H9 (cell line): ENCODE data around the gene MSH4. TPM values are rescaled to one million over a fixed set of nuclear protein-coding genes. Genes with fewer than 3 reads are reported as not detected.

Experiments used
- DNase-seq: peaks from one replicate; pipeline ENCODE4 v3.0.0-alpha.2; 2017
- H2AFZ ChIP-seq: one replicate; pipeline ENCODE4 v1.6.1; 2013; ENCODE audit warnings: mild to moderate bottlenecking, low read length, control low read depth, moderate library complexity
- H2AK5ac ChIP-seq: 2 replicates; pipeline ENCODE4 v1.6.1; 2013; ENCODE audit warnings: low read length, control low read depth, mixed read lengths; ENCODE audit not compliant: insufficient read length
- H2BK120ac ChIP-seq: one replicate; pipeline ENCODE4 v1.6.1; 2013; ENCODE audit warnings: low read depth, mild to moderate bottlenecking, low read length, control low read depth, inconsistent platforms; ENCODE audit not compliant: poor library complexity, severe bottlenecking
- H2BK12ac ChIP-seq: 2 replicates; pipeline ENCODE4 v1.6.1; 2013; ENCODE audit warnings: low read length, control low read depth, mixed read lengths, low read depth; ENCODE audit not compliant: insufficient read length
- H2BK15ac ChIP-seq: 2 replicates; pipeline ENCODE4 v1.6.1; 2013; ENCODE audit warnings: low read depth, low read length, control low read depth
- H2BK20ac ChIP-seq: one replicate; pipeline ENCODE4 v1.6.1; 2013; ENCODE audit warnings: low read depth, mild to moderate bottlenecking, low read length, control low read depth, inconsistent platforms; ENCODE audit not compliant: poor library complexity, severe bottlenecking
- H2BK5ac ChIP-seq: 2 replicates; pipeline ENCODE4 v1.6.1; 2013; ENCODE audit warnings: low read length, control low read depth, mixed read lengths; ENCODE audit not compliant: insufficient read length
- H3K14ac ChIP-seq: 2 replicates; pipeline ENCODE4 v1.6.1; 2013; ENCODE audit warnings: low read length, control low read depth; ENCODE audit not compliant: insufficient read depth
- H3K18ac ChIP-seq: 2 replicates; pipeline ENCODE4 v1.6.1; 2013; ENCODE audit warnings: low read depth, mild to moderate bottlenecking, mixed read lengths, low read length, control low read depth; ENCODE audit not compliant: insufficient read length
- H3K23ac ChIP-seq: 2 replicates; pipeline ENCODE4 v1.6.1; 2013; ENCODE audit warnings: low read length, control low read depth, mixed read lengths, low read depth; ENCODE audit not compliant: insufficient read length
- H3K23me2 ChIP-seq: 2 replicates; pipeline ENCODE4 v1.6.1; 2013; ENCODE audit warnings: low read depth, mild to moderate bottlenecking, mixed read lengths, low read length, control low read depth; ENCODE audit not compliant: insufficient read length, poor library complexity, severe bottlenecking
- H3K27ac ChIP-seq: 2 replicates; pipeline ENCODE4 v1.5.1; 2013; ENCODE audit warnings: low read length, control low read depth, mixed read lengths, low read depth; ENCODE audit not compliant: insufficient read length
- H3K27me3 ChIP-seq: 2 replicates; pipeline ENCODE4 v1.6.1; 2013; ENCODE audit warnings: low read length, control low read depth, inconsistent platforms; ENCODE audit not compliant: insufficient read depth
- H3K4ac ChIP-seq: 2 replicates; pipeline ENCODE4 v1.6.1; 2013; ENCODE audit warnings: low read depth, mild to moderate bottlenecking, control low read depth, inconsistent platforms, low read length, moderate library complexity
- H3K4me1 ChIP-seq: 2 replicates; pipeline ENCODE4 v1.6.1; 2013; ENCODE audit warnings: low read length, control low read depth, inconsistent platforms; ENCODE audit not compliant: insufficient read depth
- H3K4me2 ChIP-seq: 2 replicates; pipeline ENCODE4 v1.6.1; 2013; ENCODE audit warnings: low read length, control low read depth, mixed read lengths; ENCODE audit not compliant: insufficient read length, insufficient read depth
- H3K56ac ChIP-seq: 2 replicates; pipeline ENCODE4 v1.6.1; 2013; ENCODE audit warnings: low read depth, mild to moderate bottlenecking, mixed read lengths, low read length, control low read depth; ENCODE audit not compliant: insufficient read length
- H3K79me1 ChIP-seq: 2 replicates; pipeline ENCODE4 v1.6.1; 2013; ENCODE audit warnings: low read depth, mild to moderate bottlenecking, moderate library complexity, low read length, control low read depth, inconsistent platforms; ENCODE audit not compliant: insufficient read depth, poor library complexity, severe bottlenecking
- H3K79me2 ChIP-seq: 2 replicates; pipeline ENCODE4 v1.6.1; 2013; ENCODE audit warnings: low read length, control low read depth, inconsistent platforms; ENCODE audit not compliant: insufficient read depth
- H3K9ac ChIP-seq: 2 replicates; pipeline ENCODE4 v1.6.1; 2013; ENCODE audit warnings: low read length, control low read depth, mixed read lengths; ENCODE audit not compliant: insufficient read length; ENCODE audit errors: extremely low read depth
- H3K9me3 ChIP-seq: one replicate; pipeline ENCODE4 v1.6.1; 2013; ENCODE audit warnings: low read depth, low read length, inconsistent platforms; ENCODE audit not compliant: control insufficient read depth
- H3T11ph ChIP-seq: one replicate; pipeline ENCODE4 v1.6.1; 2013; ENCODE audit warnings: mild to moderate bottlenecking, low read length, control low read depth, inconsistent platforms
- H4K20me1 ChIP-seq: one replicate; pipeline ENCODE4 v1.6.1; 2013; ENCODE audit not compliant: control insufficient read depth, insufficient read length, insufficient read depth
- H4K5ac ChIP-seq: 2 replicates; pipeline ENCODE4 v1.6.1; 2013; ENCODE audit warnings: low read depth, mild to moderate bottlenecking, mixed read lengths, low read length, control low read depth; ENCODE audit not compliant: insufficient read length
- H4K8ac ChIP-seq: replicated peaks from 2 replicates; pipeline ENCODE4 v1.6.1; 2013; ENCODE audit warnings: low read length, control low read depth, mixed read lengths, low read depth; ENCODE audit not compliant: insufficient read length
- H4K91ac ChIP-seq: 2 replicates; pipeline ENCODE4 v1.6.1; 2013; ENCODE audit warnings: low read depth, mild to moderate bottlenecking, moderate library complexity, mixed read lengths, low read length, control low read depth; ENCODE audit not compliant: insufficient read length
- H3K27ac Mint-ChIP-seq, 3 experiments: 2 replicates in 2 of 3; 3 replicates in 1 of 3; pipeline ENCODE4 v1.8.0; 2020 to 2021; ENCODE audit warnings: mixed read lengths in 3 of 3, mild to moderate bottlenecking in 1 of 3, moderate library complexity in 1 of 3
- H3K27me3 Mint-ChIP-seq: 2 replicates; pipeline ENCODE4 v1.8.0; 2021; ENCODE audit warnings: low read depth, mild to moderate bottlenecking, moderate library complexity, mixed read lengths
- H3K36me3 Mint-ChIP-seq, 3 experiments: 2 replicates in 2 of 3; 3 replicates in 1 of 3; pipeline ENCODE4 v1.8.0; 2020 to 2021; ENCODE audit warnings: low read depth in 3 of 3, mixed read lengths in 3 of 3; ENCODE audit not compliant: insufficient read depth in 1 of 3
- H3K4me1 Mint-ChIP-seq, 2 experiments: 2 replicates each; pipeline ENCODE4 v1.8.0; 2020; ENCODE audit warnings: mixed read lengths in 2 of 2
- H3K4me3 Mint-ChIP-seq, 2 experiments: 2 replicates in 1 of 2; 3 replicates in 1 of 2; pipeline ENCODE4 v1.8.0; 2020 to 2021; ENCODE audit warnings: mild to moderate bottlenecking in 2 of 2, mixed read lengths in 2 of 2, moderate library complexity in 1 of 2
- H3K9me3 Mint-ChIP-seq, 2 experiments: 2 replicates in 1 of 2; 3 replicates in 1 of 2; pipeline ENCODE4 v1.8.0; 2020; ENCODE audit warnings: mild to moderate bottlenecking in 2 of 2, mixed read lengths in 2 of 2, moderate library complexity in 1 of 2
- CTCF ChIP-seq: fragments of 200-600 bp; sonication (generic); conservative IDR thresholded peaks from 3 replicates; pipeline ENCODE4 v1.8.0; 2021; ENCODE audit warnings: antibody characterized with exemption, mild to moderate bottlenecking
- WGBS: extraction: QIAGEN DNeasy Blood & Tissue Kit; methylation state at CpG from one replicate; pipeline ENCODE4 v1.1.7; 2013; ENCODE audit warnings: missing lambda C conversion rate, low lambda C conversion rate, mixed read lengths; ENCODE audit not compliant: insufficient read length; ENCODE audit errors: extremely low coverage; 5-methylcytosine and 5-hydroxymethylcytosine counted together
- total RNA-seq: library from RNA; stranded (reverse); gene quantifications from 2 replicates; pipeline ENCODE4 v1.2.1, GENCODE V29; 2021

The MSH4 gene
- total RNA-seq, 1 experiment from 2014 or later: 0.63 TPM

- WGBS: no CpG with 5 or more reads among the region's 1 CpG
- Mint-ChIP-seq H3K4me3 (no peak overlapping the region), H3K9me3 (peaks cover 18% of the 10 kb centered on the region in 2 experiments), H3K4me1 (peaks cover 4 to 5% of the 10 kb centered on the region in 2 experiments; a peak in 3 of 4 replicates), H3K27ac (no peak overlapping the region), H3K36me3 (peaks cover 0 to 22% (median 16%) of the 10 kb centered on the region in 3 experiments; a peak in 6 of 7 replicates), H3K27me3 (no peaks in the 10 kb centered on the region)
- Histone ChIP-seq H3K27ac (no peak overlapping the region), H3K4ac (no peak overlapping the region), H3K79me1 (no peaks in the 10 kb centered on the region), H3K14ac (no peak overlapping the region), H3K4me1 (no peaks in the 10 kb centered on the region; the same call in 1 of the 2 replicates), H3K27me3 (no peaks in the 10 kb centered on the region), H2BK15ac (no peak overlapping the region), H3K4me2 (no peak overlapping the region), H3K18ac (no peak overlapping the region), H3K79me2 (no peaks in the 10 kb centered on the region), H3K56ac (no peak overlapping the region), H4K8ac (no peak overlapping the region), H2AK5ac (no peak overlapping the region), H3K23me2 (no peaks in the 10 kb centered on the region), H3K9me3 (no peaks in the 10 kb centered on the region), H2BK12ac (no peak overlapping the region), H2BK20ac (no peak overlapping the region), H4K91ac (no peak overlapping the region), H2AFZ (no peak overlapping the region), H2BK120ac (no peak overlapping the region), H4K5ac (no peak overlapping the region), H4K20me1 (no peaks in the 10 kb centered on the region), H3K9ac (no peak overlapping the region), H2BK5ac (no peak overlapping the region), H3K23ac (no peak overlapping the region), H3T11ph (no peak overlapping the region)
- TF ChIP-seq CTCF: no peak
- DNase-seq: no peak
These were observed 74.3 kb downstream of the MSH4 start for GRCh38 chr1:75870951-75871350.
